ENCODE measurements around the gene MAP2K4.

DNA sequence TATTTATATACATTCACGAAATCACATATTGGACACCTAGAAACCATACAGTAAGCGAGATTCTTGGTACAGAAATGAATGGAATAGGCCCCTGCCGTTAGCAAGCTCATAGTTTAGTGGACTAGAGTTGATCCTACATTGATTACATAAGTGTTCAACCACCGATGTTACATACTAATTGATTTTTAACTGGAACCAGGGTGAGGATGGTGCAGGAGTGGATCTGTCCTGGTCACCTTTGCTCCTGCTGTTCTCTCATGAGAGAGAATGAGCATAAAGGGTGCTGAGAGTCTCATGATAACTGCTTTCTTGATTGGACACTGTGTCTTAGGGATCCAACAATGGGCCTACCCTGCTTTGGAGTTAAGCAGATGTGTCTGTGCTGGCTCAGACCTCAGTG lies 13.9 kb downstream of the MAP2K4 start:
- TF ChIP-seq, protein P1, sequence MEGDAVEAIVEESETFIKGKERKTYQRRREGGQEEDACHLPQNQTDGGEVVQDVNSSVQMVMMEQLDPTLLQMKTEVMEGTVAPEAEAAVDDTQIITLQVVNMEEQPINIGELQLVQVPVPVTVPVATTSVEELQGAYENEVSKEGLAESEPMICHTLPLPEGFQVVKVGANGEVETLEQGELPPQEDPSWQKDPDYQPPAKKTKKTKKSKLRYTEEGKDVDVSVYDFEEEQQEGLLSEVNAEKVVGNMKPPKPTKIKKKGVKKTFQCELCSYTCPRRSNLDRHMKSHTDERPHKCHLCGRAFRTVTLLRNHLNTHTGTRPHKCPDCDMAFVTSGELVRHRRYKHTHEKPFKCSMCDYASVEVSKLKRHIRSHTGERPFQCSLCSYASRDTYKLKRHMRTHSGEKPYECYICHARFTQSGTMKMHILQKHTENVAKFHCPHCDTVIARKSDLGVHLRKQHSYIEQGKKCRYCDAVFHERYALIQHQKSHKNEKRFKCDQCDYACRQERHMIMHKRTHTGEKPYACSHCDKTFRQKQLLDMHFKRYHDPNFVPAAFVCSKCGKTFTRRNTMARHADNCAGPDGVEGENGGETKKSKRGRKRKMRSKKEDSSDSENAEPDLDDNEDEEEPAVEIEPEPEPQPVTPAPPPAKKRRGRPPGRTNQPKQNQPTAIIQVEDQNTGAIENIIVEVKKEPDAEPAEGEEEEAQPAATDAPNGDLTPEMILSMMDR (IDR thresholded peaks at IDR 0.05 in 8 of 11, conservative IDR thresholded peaks at IDR 0.05 in 3 of 11), result no peak
- no peak for TF ChIP-seq POLR2AphosphoS5 (IDR thresholded peaks at IDR 0.05)

All from spleen (tissue), 7 donors.